ENCODE measurements around the gene KRT7.

DNA sequence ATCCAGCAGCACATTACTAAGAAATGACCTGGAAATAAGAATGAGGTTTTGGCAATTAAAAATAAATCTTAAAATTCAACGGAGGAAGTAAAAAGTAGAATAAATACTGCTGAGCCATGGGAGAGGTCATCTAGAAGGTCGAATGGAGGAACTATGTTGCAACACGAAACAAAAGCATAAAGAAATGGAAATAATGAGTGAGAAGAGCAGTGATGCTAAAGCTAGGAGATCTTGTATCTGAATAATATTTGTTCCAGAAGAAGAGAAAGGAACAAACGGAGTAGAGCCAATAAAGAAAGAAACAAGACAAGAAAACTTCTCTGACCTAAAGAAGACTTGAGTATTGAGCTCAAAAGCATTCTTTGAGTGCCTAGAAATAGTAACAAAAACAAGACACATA, 6.6 kb upstream of the KRT7 start:
- TF ChIP-seq EZH2 (IDR thresholded peaks at IDR 0.05; ENCODE audit: insufficient read depth, poor library complexity, severe bottlenecking): no peak
- no peak for TF ChIP-seq EZH2phosphoT487 (IDR thresholded peaks at IDR 0.05; ENCODE audit: insufficient read depth, low read depth)

All from GM23248 (cell line).